GM12878 (cell line): ENCODE measurements around the gene TTLL11. TPM values are rescaled to one million over a fixed set of nuclear protein-coding genes. Genes with fewer than 3 reads are reported as not detected.

ENCODE experiments used
- ATAC-seq: fragments of 200-7000 bp; cut with Tn5 transposase; 3 replicates; pipeline ENCODE4 v1.9.1; 2020; ENCODE audit warnings: mild to moderate bottlenecking, moderate library complexity
- BruUV-seq: library from RNA; stranded (reverse); fragments of 400-500 nt; replicated peaks from 2 replicates; lab custom pipeline; 2021; lab: Mats Ljungman, UMichigan
- CTCF ChIA-PET: fragments of 300-600 bp; sonication (Branson Sonifier 250); formaldehyde crosslinking; extraction: SDS; loops from one replicate; lab custom pipeline; 2021; ENCODE audit warnings: inconsistent platforms; lab: Yijun Ruan, JAX
- POLR2A ChIA-PET: fragments of 350-600 bp; formaldehyde crosslinking; extraction: SDS; loops from one replicate; lab custom pipeline; 2021; ENCODE audit warnings: inconsistent platforms; lab: Charles Lee
- RAD21 ChIA-PET: fragments of 300-600 bp; sonication (Branson Sonifier 250); formaldehyde crosslinking; loops from one replicate; lab custom pipeline; 2023; ENCODE audit warnings: antibody characterized with exemption; ENCODE audit not compliant: unreplicated experiment; lab: Charles Lee
- SMC1A ChIA-PET: fragments of 300-600 bp; sonication (Branson Sonifier 250); formaldehyde crosslinking; loops from one replicate; lab custom pipeline; 2023; ENCODE audit not compliant: unreplicated experiment, uncharacterized antibody; lab: Charles Lee
- DNase-seq: peaks from one replicate; pipeline ENCODE4 v3.0.0-alpha.2; 2011; ENCODE audit warnings: low read depth, low spot score
- FAIRE-seq: peaks from 3 replicates; lab custom pipeline; 2011; peaks lifted over from hg19 to GRCh38; lab: Jason Lieb, UNC
- H2AFZ ChIP-seq: 2 replicates; pipeline ENCODE4 v1.6.0; 2011; ENCODE audit warnings: low read depth, low read length, control low read depth; ENCODE audit not compliant: control insufficient read depth
- H3K27ac ChIP-seq: 2 replicates; pipeline ENCODE4 v1.5.1; 2011; ENCODE audit warnings: control low read depth; ENCODE audit not compliant: control insufficient read depth, insufficient read depth
- H3K27me3 ChIP-seq, 2 experiments: replicated peaks in 1 of 2; 2 replicates each; pipeline versions ENCODE4 v1.6.0 to v1.6.1; 2011; ENCODE audit warnings: low read length in 1 of 2; ENCODE audit not compliant: control insufficient read depth in 2 of 2, insufficient read depth in 2 of 2
- H3K36me3 ChIP-seq, 2 experiments: 2 replicates each; pipeline ENCODE4 v1.5.1; 2011; ENCODE audit warnings: low read length in 1 of 2; ENCODE audit not compliant: control insufficient read depth in 2 of 2, insufficient read depth in 2 of 2
- H3K4me1 ChIP-seq: 2 replicates; pipeline ENCODE4 v1.6.1; 2011; ENCODE audit warnings: mild to moderate bottlenecking, low read length, moderate library complexity, mixed read lengths; ENCODE audit not compliant: control insufficient read depth, insufficient read depth
- H3K4me2 ChIP-seq: 2 replicates; pipeline ENCODE4 v1.6.0; 2011; ENCODE audit warnings: control low read depth; ENCODE audit not compliant: control insufficient read depth, insufficient read depth
- H3K4me3 ChIP-seq: fragments of 200-600 bp; sonication (generic); 2 replicates; pipeline ENCODE4 v1.5.1; 2016
- H3K79me2 ChIP-seq: 2 replicates; pipeline ENCODE4 v1.6.0; 2011; ENCODE audit warnings: low read length; ENCODE audit not compliant: control insufficient read depth, insufficient read depth
- H3K9ac ChIP-seq: 2 replicates; pipeline ENCODE4 v1.8.0; 2011; ENCODE audit warnings: low read length, control low read depth, mixed read lengths; ENCODE audit not compliant: control insufficient read depth, insufficient read depth
- H3K9me3 ChIP-seq: replicated peaks from 3 replicates; pipeline ENCODE4 v1.5.1; 2011; ENCODE audit warnings: mild to moderate bottlenecking, low read length; ENCODE audit not compliant: control insufficient read depth, insufficient read depth
- H4K20me1 ChIP-seq: 2 replicates; pipeline ENCODE4 v1.6.0; 2011; ENCODE audit not compliant: control insufficient read depth, insufficient read depth
- HCFC1 ChIP-seq: fragments of 150-350 bp; IDR thresholded peaks from 2 replicates; pipeline ENCODE4 v1.6.1; 2014; ENCODE audit warnings: low read length
- IRF4 ChIP-seq: IDR thresholded peaks from 2 replicates; pipeline ENCODE4 v1.6.1; 2011; ENCODE audit warnings: low read depth, low read length
- MYB ChIP-seq: fragments of 150-350 bp; IDR thresholded peaks from 2 replicates; pipeline ENCODE4 v1.6.1; 2014; ENCODE audit warnings: mild to moderate bottlenecking, low read depth, low read length, borderline replicate concordance
- NFYB ChIP-seq: IDR thresholded peaks from 2 replicates; pipeline ENCODE4 v1.6.1; 2011; ENCODE audit warnings: low read depth, mild to moderate bottlenecking, low read length, improper control_type of control experiment, moderate library complexity; ENCODE audit not compliant: insufficient read depth
- POLR2A ChIP-seq: IDR thresholded peaks from 2 replicates; pipeline ENCODE4 v1.6.1; 2011; ENCODE audit warnings: low read depth, mild to moderate bottlenecking, low read length
- RB1 ChIP-seq: fragments of 450-650 bp; formaldehyde crosslinking; IDR thresholded peaks from 2 replicates; pipeline ENCODE4 v1.6.1; 2017; ENCODE audit warnings: mild to moderate bottlenecking, borderline replicate concordance
- RCOR1 ChIP-seq: conservative IDR thresholded peaks from 2 replicates; pipeline ENCODE4 v1.6.1; 2012; ENCODE audit warnings: low read depth, low read length, improper control_type of control experiment
- SIN3A ChIP-seq: IDR thresholded peaks from 2 replicates; pipeline ENCODE4 v1.6.1; 2012; ENCODE audit warnings: low read depth, low read length, improper control_type of control experiment
- SMAD5 ChIP-seq: IDR thresholded peaks from 2 replicates; pipeline ENCODE4 v1.6.1; 2016; ENCODE audit warnings: antibody characterized with exemption, low read depth
- SRF ChIP-seq, 2 experiments: IDR thresholded peaks; 2 replicates each; pipeline ENCODE4 v1.6.1; 2011; ENCODE audit warnings: low read depth in 2 of 2, low read length in 2 of 2, mild to moderate bottlenecking in 1 of 2, moderate library complexity in 1 of 2
- TARDBP ChIP-seq: IDR thresholded peaks from 2 replicates; pipeline ENCODE4 v1.6.1; 2016; ENCODE audit warnings: borderline replicate concordance
- TCF12 ChIP-seq: IDR thresholded peaks from 2 replicates; pipeline ENCODE4 v1.6.1; 2011; ENCODE audit warnings: low read depth, mild to moderate bottlenecking, low read length
- TCF7 ChIP-seq: IDR thresholded peaks from 2 replicates; pipeline ENCODE4 v1.6.1; 2014; ENCODE audit warnings: antibody characterized with exemption, borderline replicate concordance
- ZSCAN29 ChIP-seq: fragments of 450-650 bp; IDR thresholded peaks from 2 replicates; pipeline ENCODE4 v1.6.1; 2017; ENCODE audit warnings: mild to moderate bottlenecking, moderate library complexity
- WGBS: methylation state at CpG from one replicate; pipeline ENCODE4 v1.1.6; 2016; ENCODE audit warnings: low lambda C conversion rate; ENCODE audit not compliant: insufficient replicate concordance, insufficient coverage; ENCODE audit errors: missing lambda C conversion rate; 5-methylcytosine and 5-hydroxymethylcytosine counted together
- in situ Hi-C: fragments of 300-500 bp; cut with MboI; formaldehyde crosslinking; loops from 9 replicates; pipeline ENCODE4 v1.14.3; 2018; ENCODE audit warnings: mixed read lengths
- intact Hi-C: fragments of 100-400 bp; cut with micrococcal nuclease; formaldehyde crosslinking; loops from one replicate; pipeline ENCODE4 v1.14.2; 2022; ENCODE audit not compliant: unreplicated experiment
- polyA plus RNA-seq, 11 experiments: library from polyadenylated mRNA; depleted of rRNA in 4 of 11; unstranded in 6 of 11; stranded (reverse) in 5 of 11; fragments of >200 nt; fragmentation: Nextera tagmentation in 4 of 11; fragmentation: Illumina TruSeq in 1 of 11; extraction: Ambion mirVana in 4 of 11; extraction: Trizol in 1 of 11; gene quantifications; 1 replicate in 1 of 11; 2 replicates in 10 of 11; pipeline versions ENCODE4 v1.2.1 to v1.2.3, GENCODE V29; 2011 to 2016; ENCODE audit warnings: inconsistent platforms in 2 of 11, missing spikeins in 2 of 11, low read depth in 1 of 11
- total RNA-seq, 4 experiments: library from RNA; depleted of rRNA in 3 of 4; stranded (reverse); fragments of >200 nt in 3 of 4; fragmentation: Illumina TruSeq in 1 of 4; extraction: Trizol in 1 of 4; gene quantifications; 2 replicates each; pipeline versions ENCODE4 v1.2.1 to v1.2.3, GENCODE V29; 2013 to 2021
- TF ChIP-seq, protein P1 (sequence below): IDR thresholded peaks from 2 replicates; pipeline ENCODE4 v1.6.1; 2012; ENCODE audit warnings: low read depth, low read length, improper control_type of control experiment
- TF ChIP-seq, protein P2 (sequence below): IDR thresholded peaks from 2 replicates; pipeline ENCODE4 v1.6.1; 2011; ENCODE audit warnings: low read depth, low read length, improper control_type of control experiment, borderline replicate concordance
- TF ChIP-seq, protein P3 (sequence below): fragments of 450-650 bp; IDR thresholded peaks from 2 replicates; pipeline ENCODE4 v1.6.1; 2016; ENCODE audit warnings: mild to moderate bottlenecking
- TF ChIP-seq, protein P4 (sequence below): fragments of 450-650 bp; IDR thresholded peaks from 2 replicates; pipeline ENCODE4 v1.6.1; 2018; ENCODE audit warnings: borderline replicate concordance, mild to moderate bottlenecking; ENCODE audit not compliant: partially characterized antibody

The TTLL11 gene
- total and polyA plus RNA-seq, 10 of the 15 experiments (the other 5 are each of a cell fraction or from before 2014, with no cell fraction given): 1.2 to 3.7 (median 2.9) TPM

DNA sequence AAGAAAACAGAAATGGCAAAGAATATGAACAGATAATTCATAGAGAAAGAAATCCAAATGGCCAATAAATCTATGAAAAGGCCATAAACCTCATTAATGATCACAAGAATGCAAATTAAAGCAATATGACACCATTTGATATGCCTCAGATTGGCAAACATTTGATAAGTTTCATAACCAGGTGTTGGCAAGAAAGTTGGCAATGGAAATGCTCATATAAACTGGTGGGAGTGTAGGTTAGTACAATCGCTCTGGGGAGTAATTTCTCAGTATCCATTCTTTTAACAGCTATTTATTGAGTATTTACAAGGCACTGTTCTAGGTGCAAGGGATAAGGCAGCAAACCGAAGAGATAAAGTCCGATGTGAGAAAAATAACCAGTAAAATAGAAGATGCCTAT is 154.5 kb downstream of the TTLL11 start:
- Histone ChIP-seq H3K9ac (no peak overlapping the region), H3K27ac (no peak overlapping the region), H2AFZ (no peak overlapping the region), H3K4me1 (no peaks in the 10 kb centered on the region), H3K79me2 (no peaks in the 10 kb centered on the region), H3K4me3 (no peak overlapping the region), H4K20me1 (no peaks in the 10 kb centered on the region), H3K9me3 (no peaks in the 10 kb centered on the region), H3K4me2 (no peak overlapping the region), H3K27me3 (peaks cover 0 to 3% of the 10 kb centered on the region in 2 experiments; a peak in 1 of 4 replicates), H3K36me3 (no peaks in the 10 kb centered on the region)
- no peak for TF ChIP-seq HCFC1
- TF ChIP-seq SRF (IDR thresholded peaks at IDR 0.05; ENCODE audit: low read depth in 2 of 2, low read length in 2 of 2): no peak
- TF ChIP-seq TCF7: no peak
- TF ChIP-seq MYB: no peak
- TF ChIP-seq ZSCAN29: no peak
- TF ChIP-seq, protein P1, sequence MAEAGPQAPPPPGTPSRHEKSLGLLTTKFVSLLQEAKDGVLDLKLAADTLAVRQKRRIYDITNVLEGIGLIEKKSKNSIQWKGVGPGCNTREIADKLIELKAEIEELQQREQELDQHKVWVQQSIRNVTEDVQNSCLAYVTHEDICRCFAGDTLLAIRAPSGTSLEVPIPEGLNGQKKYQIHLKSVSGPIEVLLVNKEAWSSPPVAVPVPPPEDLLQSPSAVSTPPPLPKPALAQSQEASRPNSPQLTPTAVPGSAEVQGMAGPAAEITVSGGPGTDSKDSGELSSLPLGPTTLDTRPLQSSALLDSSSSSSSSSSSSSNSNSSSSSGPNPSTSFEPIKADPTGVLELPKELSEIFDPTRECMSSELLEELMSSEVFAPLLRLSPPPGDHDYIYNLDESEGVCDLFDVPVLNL: no peak
- TF ChIP-seq, protein P2, sequence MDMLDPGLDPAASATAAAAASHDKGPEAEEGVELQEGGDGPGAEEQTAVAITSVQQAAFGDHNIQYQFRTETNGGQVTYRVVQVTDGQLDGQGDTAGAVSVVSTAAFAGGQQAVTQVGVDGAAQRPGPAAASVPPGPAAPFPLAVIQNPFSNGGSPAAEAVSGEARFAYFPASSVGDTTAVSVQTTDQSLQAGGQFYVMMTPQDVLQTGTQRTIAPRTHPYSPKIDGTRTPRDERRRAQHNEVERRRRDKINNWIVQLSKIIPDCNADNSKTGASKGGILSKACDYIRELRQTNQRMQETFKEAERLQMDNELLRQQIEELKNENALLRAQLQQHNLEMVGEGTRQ: no peak
- TF ChIP-seq, protein P3, sequence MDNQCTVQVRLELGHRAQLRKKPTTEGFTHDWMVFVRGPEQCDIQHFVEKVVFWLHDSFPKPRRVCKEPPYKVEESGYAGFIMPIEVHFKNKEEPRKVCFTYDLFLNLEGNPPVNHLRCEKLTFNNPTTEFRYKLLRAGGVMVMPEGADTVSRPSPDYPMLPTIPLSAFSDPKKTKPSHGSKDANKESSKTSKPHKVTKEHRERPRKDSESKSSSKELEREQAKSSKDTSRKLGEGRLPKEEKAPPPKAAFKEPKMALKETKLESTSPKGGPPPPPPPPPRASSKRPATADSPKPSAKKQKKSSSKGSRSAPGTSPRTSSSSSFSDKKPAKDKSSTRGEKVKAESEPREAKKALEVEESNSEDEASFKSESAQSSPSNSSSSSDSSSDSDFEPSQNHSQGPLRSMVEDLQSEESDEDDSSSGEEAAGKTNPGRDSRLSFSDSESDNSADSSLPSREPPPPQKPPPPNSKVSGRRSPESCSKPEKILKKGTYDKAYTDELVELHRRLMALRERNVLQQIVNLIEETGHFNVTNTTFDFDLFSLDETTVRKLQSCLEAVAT: no peak
- TF ChIP-seq TCF12: no peak
- TF ChIP-seq NFYB: no peak
- TF ChIP-seq TARDBP: no peak
- no peak for TF ChIP-seq RCOR1
- TF ChIP-seq POLR2A: no peak
- no peak for TF ChIP-seq IRF4
- no peak for TF ChIP-seq SMAD5
- no peak for TF ChIP-seq SIN3A
- TF ChIP-seq, protein P4, sequence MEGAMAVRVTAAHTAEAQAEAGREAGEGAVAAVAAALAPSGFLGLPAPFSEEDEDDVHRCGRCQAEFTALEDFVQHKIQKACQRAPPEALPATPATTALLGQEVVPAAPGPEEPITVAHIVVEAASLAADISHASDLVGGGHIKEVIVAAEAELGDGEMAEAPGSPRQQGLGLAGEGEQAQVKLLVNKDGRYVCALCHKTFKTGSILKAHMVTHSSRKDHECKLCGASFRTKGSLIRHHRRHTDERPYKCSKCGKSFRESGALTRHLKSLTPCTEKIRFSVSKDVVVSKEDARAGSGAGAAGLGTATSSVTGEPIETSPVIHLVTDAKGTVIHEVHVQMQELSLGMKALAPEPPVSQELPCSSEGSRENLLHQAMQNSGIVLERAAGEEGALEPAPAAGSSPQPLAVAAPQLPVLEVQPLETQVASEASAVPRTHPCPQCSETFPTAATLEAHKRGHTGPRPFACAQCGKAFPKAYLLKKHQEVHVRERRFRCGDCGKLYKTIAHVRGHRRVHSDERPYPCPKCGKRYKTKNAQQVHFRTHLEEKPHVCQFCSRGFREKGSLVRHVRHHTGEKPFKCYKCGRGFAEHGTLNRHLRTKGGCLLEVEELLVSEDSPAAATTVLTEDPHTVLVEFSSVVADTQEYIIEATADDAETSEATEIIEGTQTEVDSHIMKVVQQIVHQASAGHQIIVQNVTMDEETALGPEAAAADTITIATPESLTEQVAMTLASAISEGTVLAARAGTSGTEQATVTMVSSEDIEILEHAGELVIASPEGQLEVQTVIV: no peak
- no peak for TF ChIP-seq RB1
- in situ Hi-C loops: no loop called here
- no TSS peak for BruUV-seq
- ATAC-seq (no peak), FAIRE-seq (no peak), DNase-seq (no peak)
- ChIA-PET RAD21 (no interaction called here), SMC1A (no interaction called here), POLR2A (no interaction called here), CTCF (no interaction called here)
- 53% methylated on average over 3 of the region's 3 CpGs for WGBS
- intact Hi-C loops: no loop called here
